ENCODE data around the gene PKHD1. TPM values are rescaled to one million over a fixed set of nuclear protein-coding genes. Genes with fewer than 3 reads are reported as not detected.

PKHD1 gene
- polyA plus RNA-seq, 4 donors: under 0.01 to 1.3 TPM; not detected in 2

DNA sequence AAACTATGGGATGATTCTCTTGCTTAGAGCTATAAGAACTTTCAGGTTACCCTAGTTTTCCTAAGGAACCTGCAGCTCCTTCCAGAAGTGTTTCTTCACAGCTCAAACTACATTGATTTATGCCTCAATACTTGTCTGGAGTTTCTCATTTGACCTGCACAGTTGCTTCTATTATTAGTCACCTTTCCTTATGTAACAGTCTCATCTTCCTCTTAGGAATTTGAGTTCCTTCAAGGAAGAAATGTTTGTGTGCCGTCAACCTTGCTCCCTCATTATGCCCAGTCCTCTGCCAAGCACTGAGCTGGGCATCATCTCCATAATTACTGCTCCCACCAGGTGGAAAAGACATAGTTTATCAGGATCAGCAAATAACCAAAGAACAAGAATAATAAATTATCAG lies 466.4 kb downstream of the PKHD1 start:
- FAIRE-seq: no peak
- Histone ChIP-seq H3K36me3 (ENCODE audit: control insufficient read depth in 3 of 3, insufficient read depth in 2 of 3, low read depth in 1 of 3, low read length in 3 of 3) (no peaks in the 10 kb centered on the region), H3K27ac (ENCODE audit: low read depth in 1 of 3, low read length in 2 of 3) (no peak overlapping the region), H3K4me3 (ENCODE audit: low read depth in 1 of 3, low read length in 3 of 3) (no peak overlapping the region), H3K4me1 (ENCODE audit: control insufficient read depth in 3 of 3, insufficient read depth in 2 of 3, low read depth in 1 of 3, low read length in 2 of 3) (peaks cover 0 to 7% (median 0%) of the 10 kb centered on the region in 3 donors), H3K9me3 (ENCODE audit: control insufficient read depth in 2 of 2, insufficient read depth in 1 of 2, low read depth in 1 of 2, low read length in 1 of 2) (no peaks in the 10 kb centered on the region), H3K27me3 (ENCODE audit: control insufficient read depth in 3 of 3, insufficient read depth in 3 of 3, low read length in 3 of 3) (no peaks in the 10 kb centered on the region)
- DNase-seq: no peak
- WGBS, 3 donors: 71 to 84% (median 72%) methylated on average over 1 of the region's 1 CpG

DNA sequence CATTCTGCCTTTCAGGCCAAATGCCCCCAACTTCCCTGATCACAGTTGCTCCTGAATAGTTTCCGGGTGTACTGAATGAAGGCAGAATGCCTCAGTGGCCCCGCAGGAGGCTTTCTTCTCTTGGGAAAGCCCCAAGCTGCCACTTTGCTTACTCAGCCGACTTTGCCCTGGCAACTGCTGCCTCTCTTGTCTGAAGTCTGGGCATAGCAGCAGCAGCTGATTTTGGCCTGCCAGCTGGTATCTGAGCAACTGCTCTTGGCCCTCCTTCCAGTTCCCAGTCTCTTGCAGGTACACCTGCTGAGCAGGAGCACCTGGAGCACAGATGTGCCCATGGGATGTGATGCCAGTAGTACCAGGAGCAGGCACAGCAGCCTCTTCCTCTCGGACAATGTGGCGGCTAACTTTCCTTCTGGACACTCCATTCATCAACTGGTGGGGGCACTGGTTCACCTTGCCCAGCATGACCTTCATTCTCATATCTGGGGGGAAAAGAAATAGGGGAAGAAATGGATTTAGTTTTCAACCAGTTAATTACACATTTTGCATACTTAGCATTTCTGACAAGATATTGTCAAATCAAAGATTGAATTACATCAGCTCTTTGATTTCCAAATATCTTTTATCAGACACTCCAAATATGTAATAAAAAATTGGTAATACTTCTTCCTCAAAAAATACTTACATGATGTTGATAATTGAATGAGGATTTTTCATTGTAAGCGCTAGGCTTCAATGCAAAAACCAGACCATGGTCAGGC lies 468.2 kb downstream of the PKHD1 start:
- H3K36me3 ChIP-seq (ENCODE audit: control insufficient read depth in 3 of 3, insufficient read depth in 2 of 3, low read depth in 1 of 3, low read length in 3 of 3): no peaks in the 10 kb centered on the region
- H3K27ac ChIP-seq (ENCODE audit: low read depth in 1 of 3, low read length in 2 of 3): peak overlapping the region in 1 of 3 donors; percentile 38
- no peaks in the 10 kb centered on the region for H3K27me3 ChIP-seq (ENCODE audit: control insufficient read depth in 3 of 3, insufficient read depth in 3 of 3, low read length in 3 of 3)
- no peak overlapping the region for H3K4me3 ChIP-seq (ENCODE audit: low read depth in 1 of 3, low read length in 3 of 3)
- no peaks in the 10 kb centered on the region for H3K9me3 ChIP-seq (ENCODE audit: control insufficient read depth in 2 of 2, insufficient read depth in 1 of 2, low read depth in 1 of 2, low read length in 1 of 2)
- 51 to 76% (median 61%) methylated on average over 6 of the region's 6 CpGs for WGBS, 3 donors
- DNase-seq: peak; percentile 32 to 37
- FAIRE-seq: no peak
- peaks cover 0 to 7% (median 0%) of the 10 kb centered on the region in 3 donors for H3K4me1 ChIP-seq (ENCODE audit: control insufficient read depth in 3 of 3, insufficient read depth in 2 of 3, low read depth in 1 of 3, low read length in 2 of 3)

DNA sequence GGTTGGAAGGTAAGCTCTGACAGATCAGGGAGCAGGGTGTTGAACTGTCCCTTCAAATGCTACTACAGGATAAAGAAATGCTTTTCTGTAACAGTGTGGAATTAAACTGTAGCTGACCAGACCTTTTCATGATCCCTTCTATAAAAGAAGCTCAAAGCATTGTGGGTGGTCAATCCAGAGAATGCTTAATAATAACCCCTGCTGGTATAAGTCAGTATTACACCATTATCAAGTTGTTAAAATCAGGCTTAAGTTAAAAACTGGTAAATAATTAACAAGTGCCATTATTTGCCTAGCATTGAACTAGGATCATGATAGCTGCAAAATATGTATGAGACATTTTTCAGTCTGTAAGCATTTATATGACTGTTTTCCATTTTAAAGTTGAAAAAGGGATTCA lies 468.9 kb downstream of the PKHD1 start:
- no peak overlapping the region for H3K4me3 ChIP-seq (ENCODE audit: low read depth in 1 of 3, low read length in 3 of 3)
- peak; percentile 28 to 46 for DNase-seq
- no peaks in the 10 kb centered on the region for H3K9me3 ChIP-seq (ENCODE audit: control insufficient read depth in 2 of 2, insufficient read depth in 1 of 2, low read depth in 1 of 2, low read length in 1 of 2)
- peak overlapping the region in 1 of 3 donors; percentile 38 for H3K27ac ChIP-seq (ENCODE audit: low read depth in 1 of 3, low read length in 2 of 3)
- no peak for FAIRE-seq
- H3K27me3 ChIP-seq (ENCODE audit: control insufficient read depth in 3 of 3, insufficient read depth in 3 of 3, low read length in 3 of 3): no peaks in the 10 kb centered on the region
- H3K4me1 ChIP-seq (ENCODE audit: control insufficient read depth in 3 of 3, insufficient read depth in 2 of 3, low read depth in 1 of 3, low read length in 2 of 3): peaks cover 0 to 7% (median 0%) of the 10 kb centered on the region in 3 donors
- H3K36me3 ChIP-seq (ENCODE audit: control insufficient read depth in 3 of 3, insufficient read depth in 2 of 3, low read depth in 1 of 3, low read length in 3 of 3): no peaks in the 10 kb centered on the region

DNA sequence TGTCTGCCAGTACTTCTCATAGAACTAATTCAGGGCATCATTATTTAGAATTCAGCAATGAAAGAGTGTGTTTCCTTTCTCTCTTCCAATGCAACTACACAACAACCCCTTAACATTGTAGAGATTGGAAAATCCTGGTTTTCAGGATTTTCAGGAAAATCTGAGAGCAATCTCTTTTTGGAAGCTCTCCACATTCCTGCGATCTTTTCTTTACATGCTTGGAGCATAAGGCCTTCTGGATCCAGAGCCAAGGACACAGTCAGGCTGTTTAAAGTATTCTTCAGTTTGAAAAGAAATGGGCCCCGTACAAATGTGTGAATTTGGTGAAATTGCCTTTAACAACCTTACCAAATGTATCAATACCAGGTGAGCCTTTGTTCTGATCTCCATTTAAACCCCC lies 469.7 kb downstream of the PKHD1 start:
- no peaks in the 10 kb centered on the region for H3K36me3 ChIP-seq (ENCODE audit: control insufficient read depth in 3 of 3, insufficient read depth in 2 of 3, low read depth in 1 of 3, low read length in 3 of 3)
- 72 to 92% (median 73%) methylated on average over 2 of the region's 2 CpGs for WGBS, 3 donors
- peaks cover 0 to 7% (median 0%) of the 10 kb centered on the region in 3 donors for H3K4me1 ChIP-seq (ENCODE audit: control insufficient read depth in 3 of 3, insufficient read depth in 2 of 3, low read depth in 1 of 3, low read length in 2 of 3)
- no peak overlapping the region for H3K4me3 ChIP-seq (ENCODE audit: low read depth in 1 of 3, low read length in 3 of 3)
- H3K27ac ChIP-seq (ENCODE audit: low read depth in 1 of 3, low read length in 2 of 3): no peak overlapping the region
- no peaks in the 10 kb centered on the region for H3K27me3 ChIP-seq (ENCODE audit: control insufficient read depth in 3 of 3, insufficient read depth in 3 of 3, low read length in 3 of 3)
- DNase-seq: no peak
- FAIRE-seq: no peak
- no peaks in the 10 kb centered on the region for H3K9me3 ChIP-seq (ENCODE audit: control insufficient read depth in 2 of 2, insufficient read depth in 1 of 2, low read depth in 1 of 2, low read length in 1 of 2)

DNA sequence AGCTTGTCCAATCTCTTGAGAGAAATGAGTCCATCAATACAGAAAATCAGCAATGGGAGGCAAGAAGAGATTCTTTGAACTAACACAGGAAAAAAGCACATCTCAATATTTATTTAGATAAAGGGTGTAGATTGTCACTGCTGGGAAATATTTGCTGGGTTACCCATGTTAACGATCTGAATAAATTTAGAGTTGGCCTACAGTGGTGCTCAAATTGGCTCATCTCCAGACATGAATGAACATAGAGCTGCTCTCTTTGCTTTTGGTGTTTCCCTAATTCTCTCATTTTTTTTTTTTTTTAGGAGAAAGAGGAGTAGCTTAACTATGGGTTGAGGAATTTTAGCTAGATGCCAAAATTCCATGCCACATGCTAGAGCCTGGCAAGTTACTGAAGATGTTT lies 471.2 kb downstream of the PKHD1 start:
- Histone ChIP-seq H3K4me1 (ENCODE audit: control insufficient read depth in 3 of 3, insufficient read depth in 2 of 3, low read depth in 1 of 3, low read length in 2 of 3) (peaks cover 0 to 7% (median 0%) of the 10 kb centered on the region in 3 donors), H3K4me3 (ENCODE audit: low read depth in 1 of 3, low read length in 3 of 3) (no peak overlapping the region), H3K27me3 (ENCODE audit: control insufficient read depth in 3 of 3, insufficient read depth in 3 of 3, low read length in 3 of 3) (no peaks in the 10 kb centered on the region), H3K27ac (ENCODE audit: low read depth in 1 of 3, low read length in 2 of 3) (no peak overlapping the region), H3K9me3 (ENCODE audit: control insufficient read depth in 2 of 2, insufficient read depth in 1 of 2, low read depth in 1 of 2, low read length in 1 of 2) (no peaks in the 10 kb centered on the region), H3K36me3 (ENCODE audit: control insufficient read depth in 3 of 3, insufficient read depth in 2 of 3, low read depth in 1 of 3, low read length in 3 of 3) (no peaks in the 10 kb centered on the region)
- WGBS, 3 donors: 67 to 82% (median 71%) methylated on average over 1 of the region's 1 CpG
- FAIRE-seq (no peak), DNase-seq (no peak)

DNA sequence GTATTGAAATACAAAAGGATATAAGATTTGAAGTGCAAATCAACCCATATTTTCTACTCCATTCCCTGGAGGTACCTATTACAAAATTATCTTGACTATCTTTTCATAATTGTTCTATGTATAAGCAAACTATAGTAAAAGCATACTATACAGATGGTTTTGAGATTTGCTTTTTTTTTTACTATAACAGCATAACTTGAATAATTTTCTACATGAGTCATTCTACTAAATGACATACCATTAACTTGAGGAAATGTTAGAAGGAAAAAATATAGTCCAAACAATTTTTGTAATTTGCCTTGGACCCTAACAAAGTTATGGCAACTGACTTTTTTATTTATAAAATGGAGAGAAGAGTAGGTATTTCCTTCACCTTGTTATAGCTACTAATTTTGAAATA lies 472.7 kb downstream of the PKHD1 start:
- Histone ChIP-seq H3K4me3 (ENCODE audit: low read depth in 1 of 3, low read length in 3 of 3) (no peak overlapping the region), H3K36me3 (ENCODE audit: control insufficient read depth in 3 of 3, insufficient read depth in 2 of 3, low read depth in 1 of 3, low read length in 3 of 3) (no peaks in the 10 kb centered on the region), H3K9me3 (ENCODE audit: control insufficient read depth in 2 of 2, insufficient read depth in 1 of 2, low read depth in 1 of 2, low read length in 1 of 2) (no peaks in the 10 kb centered on the region), H3K27me3 (ENCODE audit: control insufficient read depth in 3 of 3, insufficient read depth in 3 of 3, low read length in 3 of 3) (no peaks in the 10 kb centered on the region), H3K4me1 (ENCODE audit: control insufficient read depth in 3 of 3, insufficient read depth in 2 of 3, low read depth in 1 of 3, low read length in 2 of 3) (peaks cover 0 to 7% (median 0%) of the 10 kb centered on the region in 3 donors), H3K27ac (ENCODE audit: low read depth in 1 of 3, low read length in 2 of 3) (no peak overlapping the region)
- DNase-seq: no peak
- FAIRE-seq: no peak

DNA sequence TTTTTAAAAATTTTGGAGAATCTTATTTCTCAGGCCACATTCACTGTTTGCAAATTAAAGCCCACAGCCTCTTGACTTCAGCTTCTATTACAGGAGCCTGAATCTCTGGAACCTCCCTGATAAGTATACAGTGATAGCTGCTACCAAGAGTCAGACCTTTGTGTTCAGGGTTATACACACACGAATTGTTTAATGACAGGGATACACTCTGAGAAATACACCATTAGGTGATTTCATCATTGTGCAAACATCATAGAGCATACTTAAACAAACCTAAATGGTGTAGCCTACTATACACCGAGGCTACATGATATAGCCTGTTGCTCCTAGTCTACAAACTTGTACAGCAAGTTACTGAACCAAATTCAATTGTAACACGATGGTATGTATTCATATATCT lies 473.9 kb downstream of the PKHD1 start:
- no peak for FAIRE-seq

DNA sequence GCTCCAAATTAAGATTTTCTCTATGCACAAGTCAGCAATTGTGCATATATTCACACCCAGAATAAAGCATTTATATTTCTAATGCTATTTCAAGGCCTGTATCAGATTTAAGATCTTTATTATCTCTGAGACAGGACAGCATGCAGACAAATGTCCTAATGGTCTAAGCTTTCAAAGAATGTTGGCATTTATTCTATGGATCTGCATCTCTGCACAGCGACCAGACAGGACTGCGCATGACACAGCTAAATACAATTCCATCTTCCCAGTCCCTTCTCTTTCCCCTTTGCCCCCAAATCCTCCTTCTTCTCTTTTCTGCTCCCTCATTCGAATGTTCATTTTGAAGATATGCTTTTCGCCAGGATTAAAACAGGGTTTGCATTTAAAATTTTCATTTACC lies 478.5 kb downstream of the PKHD1 start:
- no peak overlapping the region for H3K4me3 ChIP-seq (ENCODE audit: low read depth in 1 of 3, low read length in 3 of 3)
- H3K4me1 ChIP-seq (ENCODE audit: control insufficient read depth in 3 of 3, insufficient read depth in 2 of 3, low read depth in 1 of 3, low read length in 2 of 3): no peaks in the 10 kb centered on the region
- H3K9me3 ChIP-seq (ENCODE audit: control insufficient read depth in 2 of 2, insufficient read depth in 1 of 2, low read depth in 1 of 2, low read length in 1 of 2): no peaks in the 10 kb centered on the region
- H3K36me3 ChIP-seq (ENCODE audit: control insufficient read depth in 3 of 3, insufficient read depth in 2 of 3, low read depth in 1 of 3, low read length in 3 of 3): no peaks in the 10 kb centered on the region
- DNase-seq (no peak), FAIRE-seq (no peak)
- H3K27ac ChIP-seq (ENCODE audit: low read depth in 1 of 3, low read length in 2 of 3): no peak overlapping the region
- H3K27me3 ChIP-seq (ENCODE audit: control insufficient read depth in 3 of 3, insufficient read depth in 3 of 3, low read length in 3 of 3): no peaks in the 10 kb centered on the region
- 80 to 87% (median 86%) methylated on average over 4 of the region's 4 CpGs for WGBS, 3 donors

More for the DNA sequence above, 473.9 kb downstream of the PKHD1 start:
- peak; percentile 38 to 40 for DNase-seq
- H3K9me3 ChIP-seq (ENCODE audit: control insufficient read depth in 2 of 2, insufficient read depth in 1 of 2, low read depth in 1 of 2, low read length in 1 of 2): no peaks in the 10 kb centered on the region
- H3K4me3 ChIP-seq (ENCODE audit: low read depth in 1 of 3, low read length in 3 of 3): no peak overlapping the region
- H3K27ac ChIP-seq (ENCODE audit: low read depth in 1 of 3, low read length in 2 of 3): no peak overlapping the region
- no peaks in the 10 kb centered on the region for H3K36me3 ChIP-seq (ENCODE audit: control insufficient read depth in 3 of 3, insufficient read depth in 2 of 3, low read depth in 1 of 3, low read length in 3 of 3)
- no peaks in the 10 kb centered on the region for H3K27me3 ChIP-seq (ENCODE audit: control insufficient read depth in 3 of 3, insufficient read depth in 3 of 3, low read length in 3 of 3)
- no peaks in the 10 kb centered on the region for H3K4me1 ChIP-seq (ENCODE audit: control insufficient read depth in 3 of 3, insufficient read depth in 2 of 3, low read depth in 1 of 3, low read length in 2 of 3)
- WGBS, 3 donors: 16 to 60% (median 33%) methylated on average over 3 of the region's 3 CpGs

DNA sequence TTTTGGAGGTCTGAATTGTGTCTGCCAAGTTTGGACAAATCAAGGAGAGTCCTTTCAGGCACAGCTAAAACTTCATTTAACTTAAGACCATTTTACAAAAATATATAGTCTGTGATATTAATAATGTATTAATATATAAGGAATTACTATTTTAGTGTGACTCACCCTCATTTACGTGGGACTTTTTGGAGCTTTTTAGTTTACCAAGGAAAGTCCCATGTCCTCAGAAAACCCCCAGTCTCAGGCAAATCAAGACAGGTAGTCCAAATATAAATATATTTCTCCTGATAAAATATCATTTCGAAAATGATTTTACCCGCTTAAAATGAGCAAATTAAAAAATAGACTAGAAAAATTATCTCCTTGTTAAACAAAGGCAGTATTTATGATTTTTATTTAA lies 479.0 kb downstream of the PKHD1 start:
- no peak overlapping the region for H3K4me3 ChIP-seq (ENCODE audit: low read depth in 1 of 3, low read length in 3 of 3)
- DNase-seq (no peak), FAIRE-seq (no peak)
- 73 to 87% (median 79%) methylated on average over 3 of the region's 3 CpGs for WGBS, 3 donors
- H3K9me3 ChIP-seq (ENCODE audit: control insufficient read depth in 2 of 2, insufficient read depth in 1 of 2, low read depth in 1 of 2, low read length in 1 of 2): no peaks in the 10 kb centered on the region
- no peaks in the 10 kb centered on the region for H3K36me3 ChIP-seq (ENCODE audit: control insufficient read depth in 3 of 3, insufficient read depth in 2 of 3, low read depth in 1 of 3, low read length in 3 of 3)
- no peak overlapping the region for H3K27ac ChIP-seq (ENCODE audit: low read depth in 1 of 3, low read length in 2 of 3)
- H3K27me3 ChIP-seq (ENCODE audit: control insufficient read depth in 3 of 3, insufficient read depth in 3 of 3, low read length in 3 of 3): no peaks in the 10 kb centered on the region
- H3K4me1 ChIP-seq (ENCODE audit: control insufficient read depth in 3 of 3, insufficient read depth in 2 of 3, low read depth in 1 of 3, low read length in 2 of 3): no peaks in the 10 kb centered on the region
